Measurements from ENCODE around the gene ZBTB22.

ZBTB22 gene

GRCh38 chr6:33330736-33331135 lies 13.2 kb upstream of the ZBTB22 start:
- no peak for DNase-seq (ENCODE audit: low spot score)

- no peak for DNase-seq (ENCODE audit: low spot score)
Observed at GRCh38 chr6:33329058-33329457, 11.5 kb upstream of the ZBTB22 start.

GRCh38 chr6:33324125-33324524 lies 6.6 kb upstream of the ZBTB22 start:
- DNase-seq (ENCODE audit: low spot score): no peak

GRCh38 chr6:33323623-33323948 lies 6.0 kb upstream of the ZBTB22 start:
- DNase-seq (ENCODE audit: low spot score): no peak

GRCh38 chr6:33321227-33321626 lies 3.7 kb upstream of the ZBTB22 start:
- no peak for DNase-seq (ENCODE audit: low spot score)

- DNase-seq (ENCODE audit: low spot score): peak; percentile 78
Observed at GRCh38 chr6:33320315-33321181, 3.0 kb upstream of the ZBTB22 start.

GRCh38 chr6:33319939-33320314 lies 2.4 kb upstream of the ZBTB22 start:
- DNase-seq (ENCODE audit: low spot score): no peak

- DNase-seq (ENCODE audit: low spot score): no peak
Observed at GRCh38 chr6:33318426-33319073, 1.0 kb upstream of the ZBTB22 start.

- DNase-seq (ENCODE audit: low spot score): peak; percentile 90
Observed at GRCh38 chr6:33317419-33317668, 200 bp downstream of the ZBTB22 start.

GRCh38 chr6:33316603-33317418 lies 733 bp downstream of the ZBTB22 start:
- DNase-seq (ENCODE audit: low spot score): no peak

- no peak for DNase-seq (ENCODE audit: low spot score)
Observed at GRCh38 chr6:33315793-33316602, 1.5 kb downstream of the ZBTB22 start.

GRCh38 chr6:33314943-33315792 lies 2.4 kb downstream of the ZBTB22 start:
- peak; percentile 21 for DNase-seq (ENCODE audit: low spot score)

GRCh38 chr6:33314515-33314942 lies 3.0 kb downstream of the ZBTB22 start:
- peak; percentile 59 for DNase-seq (ENCODE audit: low spot score)

GRCh38 chr6:33313709-33314514 lies 3.6 kb downstream of the ZBTB22 start, which contains the start of gene TAPBP:
Gene TAPBP (minus strand): TSS chr6:33314078. CDS start chr6:33314041, 37 bp downstream.
- DNase-seq (ENCODE audit: low spot score): peak; percentile 62

GRCh38 chr6:33313105-33313708 lies 4.3 kb downstream of the ZBTB22 start:
- peak; percentile 49 for DNase-seq (ENCODE audit: low spot score)

- DNase-seq (ENCODE audit: low spot score): peak; percentile 63
Observed at GRCh38 chr6:33312361-33313104, 5.0 kb downstream of the ZBTB22 start.

- DNase-seq (ENCODE audit: low spot score): no peak
Observed at GRCh38 chr6:33306356-33306755, 11.2 kb downstream of the ZBTB22 start.

- no peak for DNase-seq (ENCODE audit: low spot score)
Observed at GRCh38 chr6:33305052-33305451, 12.5 kb downstream of the ZBTB22 start.

- no peak for DNase-seq (ENCODE audit: low spot score)
Observed at GRCh38 chr6:33304216-33304615, 13.3 kb downstream of the ZBTB22 start.
